HG02759 (cell line): ENCODE data around the gene PRRG3.

Experiments
- ATAC-seq: cut with Tn5 transposase; IDR thresholded peaks from one replicate; pipeline ENCODE4 v1.9.1; 2021; ENCODE audit warnings: mild to moderate bottlenecking, moderate library complexity; ENCODE audit not compliant: unreplicated experiment

PRRG3 gene

DNA sequence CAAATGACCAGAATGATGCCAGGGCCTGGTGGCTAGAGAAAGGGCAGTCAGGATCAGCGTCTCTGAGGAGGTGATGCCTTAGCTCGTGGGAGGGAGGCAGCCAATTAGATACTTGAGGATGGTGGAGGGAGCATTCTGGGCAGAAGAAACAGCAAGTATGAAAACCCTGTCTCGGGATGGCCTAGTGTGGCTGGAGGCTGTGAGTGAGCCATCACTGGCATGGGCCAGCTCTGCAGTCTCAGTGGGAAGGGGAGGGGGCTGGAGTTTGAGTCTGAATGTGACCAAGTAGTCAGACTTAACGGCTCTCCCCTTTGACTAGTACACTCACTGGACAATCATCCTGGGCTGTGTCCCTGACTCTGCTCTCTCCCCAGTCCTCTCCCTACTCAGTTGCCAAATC, 46.3 kb downstream of the PRRG3 start:
- ATAC-seq: no peak

DNA sequence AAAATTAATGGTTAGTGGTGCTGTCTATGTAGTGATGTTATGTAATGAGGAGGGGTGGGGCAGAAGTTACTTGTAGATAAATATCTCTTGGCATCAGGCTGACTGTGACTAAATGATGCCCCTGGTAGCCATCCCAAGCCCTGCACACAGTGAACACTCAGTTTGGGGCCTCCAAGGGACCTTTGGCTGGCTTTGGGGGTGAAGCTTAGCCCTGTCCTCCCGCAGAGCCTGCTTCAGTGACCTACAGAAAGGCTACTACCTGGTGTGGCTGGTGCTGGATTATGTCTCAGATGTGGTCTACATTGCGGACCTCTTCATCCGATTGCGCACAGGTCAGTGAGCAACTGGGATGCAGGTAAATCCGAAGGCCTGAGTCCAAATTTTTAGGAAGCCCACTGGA, 47.1 kb downstream of the PRRG3 start:
- ATAC-seq: no peak

DNA sequence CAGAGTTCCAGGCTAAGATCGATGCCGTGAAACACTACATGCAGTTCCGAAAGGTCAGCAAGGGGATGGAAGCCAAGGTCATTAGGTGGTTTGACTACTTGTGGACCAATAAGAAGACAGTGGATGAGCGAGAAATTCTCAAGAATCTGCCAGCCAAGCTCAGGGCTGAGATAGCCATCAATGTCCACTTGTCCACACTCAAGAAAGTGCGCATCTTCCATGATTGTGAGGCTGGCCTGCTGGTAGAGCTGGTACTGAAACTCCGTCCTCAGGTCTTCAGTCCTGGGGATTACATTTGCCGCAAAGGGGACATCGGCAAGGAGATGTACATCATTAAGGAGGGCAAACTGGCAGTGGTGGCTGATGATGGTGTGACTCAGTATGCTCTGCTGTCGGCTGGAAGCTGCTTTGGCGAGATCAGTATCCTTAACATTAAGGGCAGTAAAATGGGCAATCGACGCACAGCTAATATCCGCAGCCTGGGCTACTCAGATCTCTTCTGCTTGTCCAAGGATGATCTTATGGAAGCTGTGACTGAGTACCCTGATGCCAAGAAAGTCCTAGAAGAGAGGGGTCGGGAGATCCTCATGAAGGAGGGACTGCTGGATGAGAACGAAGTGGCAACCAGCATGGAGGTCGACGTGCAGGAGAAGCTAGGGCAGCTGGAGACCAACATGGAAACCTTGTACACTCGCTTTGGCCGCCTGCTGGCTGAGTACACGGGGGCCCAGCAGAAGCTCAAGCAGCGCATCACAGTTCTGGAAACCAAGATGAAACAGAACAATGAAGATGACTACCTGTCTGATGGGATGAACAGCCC, 48.6 kb downstream of the PRRG3 start:
- ATAC-seq: no peak

DNA sequence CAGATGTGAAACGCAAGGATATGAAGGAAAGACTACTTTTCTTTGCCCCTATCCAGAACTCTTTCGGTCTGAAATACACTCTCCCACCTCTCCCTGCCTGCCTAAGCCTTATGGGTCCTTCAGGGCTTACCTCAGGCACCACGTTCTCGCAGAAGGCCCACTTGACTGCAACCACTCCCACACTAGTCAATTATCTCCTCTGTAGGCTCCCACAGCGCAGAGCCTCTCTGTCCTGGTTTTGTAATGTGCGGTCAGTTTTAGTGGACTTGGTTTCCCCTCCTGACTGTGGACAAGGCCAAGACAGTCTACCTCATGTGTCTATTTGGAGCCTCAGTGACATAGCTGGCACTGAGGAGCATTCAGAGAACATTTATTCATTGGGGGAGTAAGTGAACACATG, 50.4 kb downstream of the PRRG3 start:
- ATAC-seq: no peak

DNA sequence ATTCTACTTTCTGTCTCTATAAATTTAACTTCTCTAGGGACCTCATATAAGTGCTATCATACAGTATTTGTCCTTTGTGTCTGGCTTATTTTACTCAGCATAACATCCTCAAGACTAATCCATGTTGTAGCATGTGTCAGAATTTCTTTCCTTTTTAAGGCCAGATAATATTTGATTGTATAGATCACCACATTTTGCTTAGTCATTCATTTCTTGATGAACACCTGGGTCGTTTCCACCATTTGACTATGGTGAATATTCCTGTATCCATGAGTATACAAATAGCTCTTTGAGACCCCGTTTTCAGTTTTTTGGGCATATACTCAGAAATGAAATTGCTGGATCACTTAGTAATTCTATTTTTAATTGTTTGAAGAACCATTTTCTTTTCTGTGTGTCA, 51.2 kb downstream of the PRRG3 start:
- no peak for ATAC-seq

DNA sequence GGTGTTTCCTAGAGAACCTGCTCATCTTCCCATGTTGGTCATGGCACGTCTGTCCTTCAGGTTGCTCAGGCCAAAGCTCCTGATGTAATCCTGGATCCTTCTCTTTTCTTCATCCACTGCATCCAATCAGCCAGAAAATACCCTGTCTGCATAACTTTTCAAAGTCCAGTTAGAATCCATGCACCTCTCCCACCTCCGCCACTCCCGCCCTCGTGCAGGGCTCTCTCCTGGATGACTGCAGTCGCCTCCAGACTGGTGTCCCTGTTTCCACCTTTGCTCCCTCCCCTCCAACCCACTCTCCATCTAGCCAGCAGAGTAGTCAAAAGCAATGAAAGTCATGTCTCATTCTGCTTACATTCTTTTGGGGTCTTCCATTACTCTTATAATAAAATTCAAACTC, 55.3 kb downstream of the PRRG3 start:
- no peak for ATAC-seq

DNA sequence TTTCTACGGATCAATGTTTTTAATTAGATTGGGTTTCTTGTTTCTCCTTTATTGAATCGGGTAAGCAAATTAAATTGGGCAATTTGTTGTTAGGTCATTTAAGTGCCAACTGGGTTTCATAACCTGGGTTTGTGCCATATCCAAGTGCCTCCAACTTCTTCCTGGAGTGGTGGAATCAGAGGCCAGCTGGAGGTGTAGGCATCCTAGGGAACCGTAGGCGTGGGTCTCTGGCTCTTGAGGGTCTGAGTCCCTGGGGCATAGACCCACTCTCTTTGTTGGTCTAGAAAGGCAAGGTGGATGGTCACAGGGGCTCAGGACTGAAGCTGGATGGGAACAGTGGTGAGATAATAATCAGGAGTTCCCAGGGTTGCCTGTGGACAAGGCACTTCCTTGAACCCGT, 57.6 kb downstream of the PRRG3 start:
- no peak for ATAC-seq

DNA sequence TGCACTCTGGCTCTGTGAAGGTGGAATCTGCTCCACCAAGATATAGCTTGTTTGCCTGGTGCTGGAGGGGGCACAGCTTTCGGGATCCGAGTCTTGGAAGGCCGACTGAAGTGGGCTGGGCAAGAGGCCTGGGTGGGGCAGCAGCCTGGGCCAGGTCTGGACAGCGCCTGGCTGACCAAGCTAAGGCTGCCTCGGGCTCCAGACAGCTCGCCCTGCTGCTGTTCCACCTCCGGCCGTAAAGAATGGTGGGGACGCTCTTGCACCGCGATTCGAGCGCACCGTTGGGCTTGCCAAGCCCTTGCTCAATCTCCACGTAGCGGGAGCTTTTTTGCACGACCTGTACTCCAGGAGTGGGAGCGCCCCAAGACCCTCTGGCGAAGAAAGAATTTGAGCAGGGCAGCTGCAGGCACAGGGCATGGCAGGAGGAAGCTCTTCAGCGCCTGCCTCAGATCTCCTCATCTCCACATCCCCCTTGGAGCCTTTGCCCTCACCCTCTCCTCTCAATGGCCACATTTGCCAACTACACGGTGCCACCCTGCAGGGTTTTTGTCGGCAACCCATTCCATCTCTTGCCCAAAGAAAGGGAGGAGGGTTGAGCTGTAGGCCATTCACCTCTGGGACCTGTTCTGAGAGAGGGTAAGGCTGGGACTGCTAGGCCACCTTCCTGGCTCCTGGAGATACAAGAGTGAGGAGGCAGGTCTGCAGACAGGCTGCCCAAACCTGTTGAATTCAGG, 58.2 kb downstream of the PRRG3 start:
- ATAC-seq: peak; percentile 78

DNA sequence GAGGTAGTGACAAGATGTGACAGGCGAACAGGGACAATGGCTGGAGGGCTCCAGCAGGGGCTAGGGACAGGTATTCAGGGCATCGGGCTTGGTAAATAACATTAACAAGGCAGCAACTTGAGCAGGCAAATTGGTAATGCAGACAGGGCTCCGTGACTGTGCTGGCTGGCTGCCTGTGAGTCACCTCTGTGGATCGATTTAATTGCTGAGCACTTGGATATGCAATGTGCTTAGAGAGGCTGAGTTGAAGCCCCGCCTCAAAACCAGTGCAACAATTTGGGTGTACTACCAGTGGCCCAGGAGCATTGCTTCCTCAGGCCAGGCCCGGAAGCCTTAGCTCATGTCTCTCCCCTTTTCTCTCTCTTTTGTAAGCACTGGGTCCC, 58.8 kb downstream of the PRRG3 start:
- ATAC-seq: no peak

DNA sequence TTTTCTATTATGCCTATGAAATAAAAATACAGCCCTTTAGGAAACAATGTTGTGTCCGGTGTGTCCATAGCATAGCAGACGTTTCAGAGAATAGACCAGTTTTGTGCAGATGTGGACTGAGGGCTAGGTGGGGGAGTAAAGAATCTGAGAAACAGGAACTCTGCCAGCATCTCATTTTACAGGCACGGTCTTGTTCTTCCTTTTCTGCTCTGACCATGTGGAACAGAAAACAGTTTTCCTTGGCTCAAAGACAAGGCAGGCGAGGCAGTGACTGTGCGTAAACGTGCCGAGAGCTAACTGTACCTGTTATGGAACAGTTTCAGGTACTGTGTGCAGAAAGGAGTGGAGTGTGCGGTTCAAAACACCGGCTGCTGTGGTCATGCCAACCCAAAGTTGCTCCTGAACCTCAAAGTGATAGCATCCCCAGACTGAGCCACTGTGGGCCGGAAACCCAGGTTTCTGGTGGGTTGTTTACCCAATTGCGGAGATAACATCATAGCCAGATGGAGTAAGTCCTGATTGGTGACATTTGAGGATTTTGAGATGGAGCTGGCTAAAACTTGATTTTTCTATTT, 59.5 kb downstream of the PRRG3 start:
- ATAC-seq: no peak
